HG02970 (cell line): ENCODE data around the gene ZDHHC3.

ENCODE experiments used
- ATAC-seq: cut with Tn5 transposase; IDR thresholded peaks from one replicate; pipeline ENCODE4 v1.9.1; 2021; ENCODE audit warnings: mild to moderate bottlenecking, moderate library complexity, moderate number of reproducible peaks; ENCODE audit not compliant: unreplicated experiment, low FRiP score

Gene ZDHHC3, protein sequence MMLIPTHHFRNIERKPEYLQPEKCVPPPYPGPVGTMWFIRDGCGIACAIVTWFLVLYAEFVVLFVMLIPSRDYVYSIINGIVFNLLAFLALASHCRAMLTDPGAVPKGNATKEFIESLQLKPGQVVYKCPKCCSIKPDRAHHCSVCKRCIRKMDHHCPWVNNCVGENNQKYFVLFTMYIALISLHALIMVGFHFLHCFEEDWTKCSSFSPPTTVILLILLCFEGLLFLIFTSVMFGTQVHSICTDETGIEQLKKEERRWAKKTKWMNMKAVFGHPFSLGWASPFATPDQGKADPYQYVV

DNA sequence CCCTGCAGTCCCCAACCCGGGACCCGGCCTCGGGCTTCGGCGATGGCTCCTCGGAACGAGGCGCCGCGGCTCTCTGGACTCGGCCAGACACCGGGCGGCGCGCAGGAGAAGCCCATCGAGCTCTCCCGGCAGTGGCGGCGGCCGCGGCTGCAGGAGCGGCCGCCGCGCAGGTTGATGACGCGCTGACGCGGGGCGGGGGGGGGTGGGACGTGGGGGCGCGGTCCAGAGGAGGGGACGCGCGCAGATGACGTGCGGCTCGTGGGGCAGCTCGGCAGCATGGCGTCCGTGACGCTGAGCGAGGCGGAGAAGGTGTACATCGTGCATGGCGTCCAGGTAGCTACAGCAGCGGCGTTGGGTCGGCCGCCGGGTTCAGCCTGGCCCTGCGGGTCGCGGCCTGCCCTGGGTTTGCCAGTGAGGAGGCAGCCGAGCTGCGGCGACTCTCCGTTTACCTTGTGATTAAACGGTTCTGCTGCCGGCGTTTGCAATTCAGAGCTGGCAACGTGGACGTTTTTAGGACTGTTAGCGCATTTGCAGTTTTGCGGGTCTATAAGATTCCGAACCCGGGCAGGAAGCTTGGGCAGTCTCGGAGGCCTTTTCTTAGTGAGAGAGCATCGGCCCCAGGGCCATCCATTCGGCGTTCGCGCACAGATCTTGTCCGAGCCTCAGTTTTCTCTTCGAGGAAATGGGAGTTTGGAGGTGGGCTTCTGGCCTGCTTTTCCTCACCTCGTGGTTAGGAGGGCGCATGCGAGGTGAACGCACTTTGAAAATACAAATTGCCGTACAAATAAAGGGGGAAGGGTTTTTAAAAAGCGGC is at the start of gene ZDHHC3, which contains the start of gene EXOSC7:
Gene ZDHHC3, minus strand, starts transcription at position 173 of the 814 bp plus-strand sequence. CDS start 16,738 bp downstream, outside the sequence.
Gene EXOSC7, plus strand, starts transcription at position 243 of the 814 bp plus-strand sequence. Its CDS starts 34 bp downstream, at position 277.
- ATAC-seq, result peak; percentile 78

DNA sequence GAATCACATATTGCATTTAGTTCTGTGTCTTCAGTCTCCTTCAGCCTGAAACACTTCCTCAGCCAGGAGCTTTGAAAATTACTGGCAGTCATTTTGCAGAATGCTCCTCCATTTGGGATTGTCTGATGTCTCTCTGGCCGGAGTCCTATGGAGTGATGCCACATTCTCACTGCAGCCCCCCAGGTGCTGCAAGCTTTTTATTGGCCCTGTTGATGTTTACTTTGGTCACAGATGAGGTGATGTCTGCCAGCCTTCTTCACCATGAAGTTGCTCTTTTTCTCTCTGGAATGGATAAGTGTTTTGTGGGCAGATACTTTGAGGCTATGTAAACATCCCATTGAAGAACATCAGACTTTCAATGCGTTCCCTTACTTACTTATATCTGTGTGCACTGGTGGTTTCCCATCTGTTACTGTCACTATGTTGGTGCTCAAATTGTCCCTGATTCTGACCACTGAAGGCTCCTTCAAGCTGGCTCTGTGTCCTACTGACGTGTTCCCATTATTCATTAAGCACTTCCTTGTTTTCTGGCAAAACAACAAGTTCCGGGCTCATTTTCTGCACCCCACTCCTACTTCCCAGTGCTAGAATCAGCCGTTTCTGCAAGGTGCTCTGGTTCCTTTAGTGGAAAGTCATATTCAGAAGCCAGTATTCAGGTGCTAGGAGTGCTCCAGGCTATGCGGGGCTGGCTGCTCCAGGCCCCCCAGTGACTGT is 48.7 kb upstream of the ZDHHC3 start:
- ATAC-seq, result no peak

DNA sequence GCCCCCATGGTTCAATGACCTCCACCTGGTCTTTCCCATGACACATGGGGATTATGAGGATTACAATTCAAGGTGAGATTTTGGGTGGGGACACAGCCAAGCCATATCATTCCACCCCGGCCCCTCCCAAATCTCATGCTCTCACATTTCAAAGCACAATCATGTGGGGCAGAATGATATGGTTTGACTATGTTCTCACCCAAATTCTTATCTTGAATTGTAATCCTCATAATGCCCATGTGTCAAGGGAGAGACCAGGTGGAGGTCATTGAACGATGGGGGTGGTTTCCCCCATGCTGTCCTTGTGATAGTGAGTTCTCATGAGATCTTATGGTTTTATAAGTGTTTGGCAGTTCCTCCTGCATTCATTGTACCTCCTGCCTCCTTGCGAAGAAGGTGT is 47.7 kb upstream of the ZDHHC3 start:
- ATAC-seq, result no peak

DNA sequence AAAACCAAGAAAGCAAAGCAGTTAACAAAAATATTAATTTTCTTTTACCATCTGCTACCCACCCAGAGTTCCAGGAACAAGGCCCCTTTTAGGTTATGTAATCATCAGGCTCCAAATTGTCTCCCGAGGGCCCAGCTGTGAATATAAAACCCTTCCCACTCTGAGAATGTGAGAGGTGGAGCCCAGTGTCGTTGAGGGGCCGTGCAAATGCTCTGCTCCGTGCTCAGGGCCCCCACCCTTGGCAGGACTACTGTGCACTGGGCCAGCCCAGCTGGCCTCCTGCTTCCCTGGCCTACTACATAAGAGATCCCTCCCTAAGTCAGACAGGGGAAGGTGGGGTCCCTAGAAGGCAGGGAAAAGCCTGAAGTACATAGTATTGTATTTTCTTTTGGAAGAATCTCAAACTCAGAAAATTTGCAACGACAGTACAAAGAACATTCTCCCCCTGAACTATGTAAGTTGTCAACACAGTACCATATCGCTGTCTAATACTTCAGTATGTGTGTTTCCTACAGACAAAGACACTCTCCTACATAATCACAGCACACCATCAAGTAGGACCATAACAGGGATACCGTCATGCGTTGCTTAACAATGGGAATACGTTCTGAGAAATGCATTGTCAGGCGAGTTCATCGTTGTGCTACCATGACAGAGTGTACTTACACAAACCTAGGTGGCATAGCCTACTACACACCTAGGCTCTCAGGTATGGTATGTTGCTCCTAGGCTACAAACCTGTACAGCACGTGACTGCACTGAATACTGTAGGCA is 45.7 kb upstream of the ZDHHC3 start:
- ATAC-seq, result no peak

DNA sequence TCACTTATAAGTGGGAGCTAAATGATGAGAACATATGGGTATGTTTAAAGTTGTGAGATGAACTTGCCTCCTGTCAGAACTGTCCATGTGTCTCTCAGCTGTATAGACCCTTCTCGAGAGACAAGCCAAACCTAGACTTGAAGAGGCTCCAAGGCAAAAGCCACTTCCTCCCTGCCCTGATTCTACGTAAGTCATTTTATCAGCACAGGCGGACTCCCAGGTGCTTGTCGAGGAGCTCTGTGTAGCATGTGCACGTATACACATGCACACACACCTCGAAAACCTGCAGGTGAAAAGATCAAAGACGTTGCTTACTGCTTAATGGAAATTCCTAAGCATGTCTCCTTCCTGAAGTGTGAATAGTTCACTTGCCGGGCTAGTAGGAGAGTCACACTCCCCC is 44.6 kb upstream of the ZDHHC3 start:
- no peak for ATAC-seq

DNA sequence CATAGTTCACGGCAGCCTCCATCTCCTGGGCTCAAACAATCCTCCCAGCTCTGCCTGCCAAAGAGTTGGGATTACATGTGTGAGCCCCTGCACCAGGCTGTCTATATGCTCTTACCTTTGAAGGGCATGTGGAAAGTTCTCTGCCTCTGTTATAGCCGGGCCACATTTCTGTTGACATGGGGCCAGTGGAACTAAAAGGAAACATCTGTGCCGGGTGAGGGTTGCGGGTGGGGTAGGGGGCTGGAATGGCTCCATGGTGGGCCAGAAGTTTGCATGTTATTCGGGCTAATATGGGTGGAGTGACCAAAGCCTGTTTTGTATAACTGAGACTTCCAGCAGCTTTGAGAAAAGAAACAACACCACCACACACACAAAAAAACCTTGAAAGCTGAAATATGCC is 41.8 kb upstream of the ZDHHC3 start:
- no peak for ATAC-seq

DNA sequence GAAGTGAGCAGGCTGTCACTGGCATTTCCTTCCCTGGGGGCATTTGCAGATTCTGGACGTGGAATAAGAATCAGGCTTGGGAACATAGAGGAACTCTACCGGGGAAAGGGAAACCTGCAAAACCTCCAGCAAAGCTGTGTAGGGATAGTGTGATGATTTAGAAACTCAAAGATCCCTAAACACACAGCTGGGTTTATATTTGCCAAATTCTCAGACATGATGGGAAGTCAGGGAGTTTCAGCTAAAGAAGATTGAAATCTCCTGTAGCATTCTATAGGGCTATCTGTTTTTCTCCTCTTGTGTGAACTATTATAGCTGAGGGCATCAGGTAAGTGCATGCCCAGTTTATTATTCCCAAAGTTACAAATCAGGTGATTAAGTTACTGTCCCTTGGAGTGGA is 40.9 kb upstream of the ZDHHC3 start:
- no peak for ATAC-seq

DNA sequence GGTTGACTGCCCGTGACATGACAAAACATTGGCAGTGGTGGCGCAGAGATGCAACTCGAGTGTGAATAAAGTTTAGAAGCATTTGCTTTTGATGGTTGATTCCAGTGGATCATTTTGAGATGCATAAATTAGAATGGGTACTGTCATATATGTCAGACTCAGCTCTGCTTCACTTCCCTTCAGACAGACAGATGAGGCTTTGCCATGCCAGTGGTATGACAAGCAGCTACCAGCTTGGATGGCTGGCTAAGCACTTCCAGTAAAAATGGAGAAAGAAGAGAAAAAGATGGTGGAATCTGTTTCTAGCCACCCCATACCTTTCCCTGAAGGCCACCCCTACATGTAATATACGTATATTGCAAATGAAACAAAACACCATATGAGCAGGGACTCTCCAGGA is 36.6 kb upstream of the ZDHHC3 start:
- no peak for ATAC-seq

DNA sequence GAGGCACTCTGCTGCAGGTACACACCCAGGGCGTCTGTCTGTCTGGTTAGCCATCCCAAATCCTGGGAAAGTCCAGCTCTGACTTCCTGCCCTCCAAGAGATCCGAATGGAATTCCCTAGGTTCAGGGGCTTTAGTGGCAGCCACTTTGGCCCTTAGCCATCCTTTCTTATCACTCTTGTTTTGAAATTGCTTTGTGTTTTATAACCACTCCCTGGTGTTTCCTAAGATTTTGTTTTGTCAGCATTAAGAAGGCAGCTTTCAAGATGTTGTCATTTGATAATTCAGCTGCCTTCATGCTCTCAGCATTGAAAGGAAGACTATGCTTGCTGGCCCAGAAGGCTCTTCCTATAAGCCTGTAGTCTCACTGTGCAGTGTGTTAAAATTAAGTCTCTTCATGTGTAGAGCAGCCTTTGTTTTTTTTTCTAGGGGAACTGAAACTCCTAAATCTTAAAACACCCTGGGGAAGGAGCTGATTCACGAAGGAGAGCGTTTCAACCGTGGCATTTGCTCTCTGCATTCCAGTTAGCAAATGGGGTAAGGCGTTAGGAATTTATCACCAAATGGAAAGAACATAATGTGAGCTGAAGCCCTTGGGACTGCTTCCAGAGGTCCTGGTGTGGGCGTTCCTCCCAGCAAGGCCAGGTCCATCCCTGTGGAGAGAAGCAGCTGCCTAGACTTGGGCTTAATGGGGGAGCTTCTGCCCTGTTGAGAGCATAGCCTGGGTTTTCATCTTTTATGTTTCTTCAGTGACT is 36.0 kb upstream of the ZDHHC3 start:
- ATAC-seq, result no peak

DNA sequence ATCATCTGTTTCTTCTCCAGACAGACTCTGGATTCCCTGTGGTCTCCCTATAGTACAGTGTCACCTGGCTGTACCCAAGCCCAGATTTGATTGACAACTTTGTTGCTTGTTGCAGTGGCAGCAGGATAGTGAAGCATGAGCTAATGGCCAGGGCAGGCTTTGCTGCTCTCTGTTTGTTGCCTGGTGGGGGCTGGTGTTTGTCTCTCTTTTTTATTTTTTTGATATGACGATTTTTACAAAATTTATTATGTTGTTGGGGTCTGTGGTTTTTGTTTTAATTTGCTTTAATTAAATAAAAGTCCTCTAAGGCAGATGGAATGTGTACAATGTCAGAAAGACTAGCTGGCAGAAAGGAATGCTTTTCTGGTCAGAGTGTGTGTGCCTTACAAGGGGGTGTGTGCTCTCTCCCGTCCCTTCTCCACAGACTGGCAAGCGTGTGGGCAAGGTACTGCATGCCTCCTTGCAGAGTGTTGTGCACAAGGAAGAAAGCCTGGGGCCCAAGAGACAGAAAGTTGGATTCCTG is 34.9 kb upstream of the ZDHHC3 start:
- no peak for ATAC-seq

DNA sequence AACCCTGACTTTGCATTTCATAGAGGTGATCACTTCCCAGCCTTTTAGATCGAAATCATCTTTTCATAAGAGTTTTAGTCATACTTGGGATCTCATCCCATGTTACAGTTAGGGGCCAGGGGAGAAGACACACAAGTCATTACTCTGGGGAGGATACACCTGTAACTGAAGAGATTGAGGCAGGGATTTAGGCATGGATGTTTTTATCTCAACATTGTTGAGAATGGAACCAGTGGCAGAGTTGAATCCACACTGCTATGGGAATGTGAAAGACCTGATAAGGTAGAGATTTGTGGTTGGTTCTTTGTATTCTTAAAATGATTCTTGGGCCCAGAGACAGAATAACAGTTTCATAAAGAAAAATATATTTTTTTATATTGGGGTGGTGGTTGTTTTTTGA is 33.9 kb upstream of the ZDHHC3 start:
- no peak for ATAC-seq

DNA sequence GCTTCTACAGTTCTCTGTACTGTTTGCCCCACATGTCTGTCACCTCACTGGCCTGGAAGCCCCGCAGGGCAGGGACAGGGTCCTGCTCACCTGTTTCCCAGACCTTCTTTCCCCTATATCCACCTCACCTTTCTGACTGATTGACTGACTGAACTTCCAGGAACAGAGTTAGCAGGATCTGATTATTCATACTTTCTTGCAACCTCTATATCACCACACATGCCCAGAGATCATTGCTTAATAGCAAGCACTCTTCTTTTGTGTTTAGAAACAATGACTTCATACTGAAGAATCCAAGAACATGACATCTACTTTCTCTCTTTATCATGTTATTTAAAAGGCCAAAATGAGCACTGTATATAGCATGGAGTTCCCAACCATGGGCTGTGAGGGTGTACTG is 32.1 kb upstream of the ZDHHC3 start:
- ATAC-seq, result no peak

DNA sequence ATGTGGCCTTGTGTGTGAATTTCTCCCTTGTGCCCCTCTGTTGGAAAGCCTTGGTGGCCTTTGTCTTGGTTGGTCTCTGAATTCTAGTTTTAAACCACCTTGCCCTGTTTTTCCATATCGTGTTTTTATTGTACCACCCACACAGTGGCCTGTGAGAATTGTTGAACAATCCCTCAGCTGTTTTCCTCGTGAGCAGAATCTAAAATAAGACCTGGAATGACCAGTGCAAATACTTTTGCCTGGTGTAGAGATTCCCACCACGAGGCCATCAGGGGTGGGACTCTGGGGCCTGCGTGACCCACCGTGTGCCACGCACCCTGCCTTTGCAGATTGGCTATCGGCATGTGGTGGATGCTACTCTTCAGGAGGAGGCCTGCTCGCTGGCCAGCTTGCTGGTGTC is 31.1 kb upstream of the ZDHHC3 start:
- ATAC-seq, result no peak

DNA sequence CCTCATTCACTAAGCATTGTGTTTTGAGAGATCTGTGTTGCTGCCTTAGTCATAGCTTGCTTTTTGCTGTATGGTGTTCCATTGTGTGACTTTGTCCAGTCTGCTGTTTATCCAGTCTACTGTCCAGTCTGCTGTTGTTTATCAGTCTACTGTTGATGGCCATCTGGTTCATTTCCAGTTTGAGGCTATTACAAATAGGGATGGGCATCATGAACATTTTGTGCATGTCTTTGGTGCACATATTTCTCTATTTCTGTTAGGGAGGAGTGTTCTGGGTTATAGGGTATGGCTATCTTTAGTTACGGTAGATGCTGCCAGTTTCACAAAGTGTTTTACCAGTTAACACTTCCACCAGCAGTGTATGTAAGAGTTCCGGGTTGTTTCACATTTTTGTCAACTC is 27.9 kb upstream of the ZDHHC3 start:
- ATAC-seq, result no peak

DNA sequence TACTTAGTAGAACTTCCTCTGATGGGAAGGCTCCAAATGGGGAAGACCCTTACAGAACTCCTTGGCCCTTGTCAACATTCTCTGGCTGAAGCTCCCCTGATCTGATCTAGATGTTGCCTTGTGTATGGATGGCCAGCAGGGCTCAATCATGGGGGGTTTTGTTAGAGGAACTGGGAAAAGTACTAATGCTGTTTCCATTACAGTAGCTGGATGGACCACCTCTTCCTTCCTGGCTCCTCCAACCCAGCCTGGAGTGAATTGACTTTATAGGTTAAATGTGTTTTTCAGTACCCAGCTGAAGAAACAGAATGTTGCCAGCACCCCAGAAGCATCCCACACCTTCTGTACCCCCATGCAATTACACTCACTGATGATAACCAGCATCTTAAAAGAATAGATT is 27.4 kb upstream of the ZDHHC3 start:
- no peak for ATAC-seq

DNA sequence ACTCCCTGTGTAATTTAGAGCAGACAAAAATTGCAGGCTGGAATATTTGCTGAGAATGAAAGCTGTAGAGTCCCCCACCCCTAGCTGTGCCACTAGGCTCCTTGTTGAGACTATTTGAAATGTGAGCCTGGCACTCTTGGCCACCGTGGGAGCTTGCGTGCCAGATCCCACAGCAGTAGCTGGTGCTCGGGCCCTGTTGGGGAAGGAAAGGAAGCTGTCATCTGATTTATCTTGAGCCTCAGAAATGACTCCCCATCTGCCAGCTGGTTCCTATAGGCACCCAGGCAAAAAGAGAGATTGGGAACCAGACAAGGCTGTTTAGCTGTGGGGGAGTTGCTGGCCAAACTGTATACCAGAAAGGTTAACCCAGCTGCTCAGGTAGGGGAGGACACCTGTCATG is 26.7 kb upstream of the ZDHHC3 start:
- no peak for ATAC-seq

DNA sequence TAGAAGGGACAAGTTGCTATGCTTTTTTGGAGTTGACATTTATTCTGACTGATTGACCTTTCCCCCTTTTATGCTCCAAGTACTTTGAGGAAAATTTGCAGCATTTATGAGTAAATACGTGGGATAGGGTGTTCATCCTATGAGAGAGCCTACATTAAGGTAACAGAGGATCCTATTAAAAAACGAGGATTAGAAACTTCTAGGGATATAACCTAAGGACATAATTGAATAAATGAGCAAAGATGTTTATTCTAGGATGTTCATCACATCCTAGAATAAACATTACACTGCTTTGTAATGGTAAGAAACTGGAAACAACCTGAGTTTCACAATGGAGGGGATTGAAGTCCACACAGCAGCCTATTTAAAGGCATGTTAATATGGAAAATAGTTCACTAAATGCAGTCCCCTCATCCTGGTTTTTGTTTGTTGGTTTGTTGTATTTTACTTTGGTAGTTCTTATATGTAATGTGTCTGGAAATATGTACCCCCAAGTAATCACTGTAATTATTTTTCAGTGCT is 26.2 kb upstream of the ZDHHC3 start:
- no peak for ATAC-seq

DNA sequence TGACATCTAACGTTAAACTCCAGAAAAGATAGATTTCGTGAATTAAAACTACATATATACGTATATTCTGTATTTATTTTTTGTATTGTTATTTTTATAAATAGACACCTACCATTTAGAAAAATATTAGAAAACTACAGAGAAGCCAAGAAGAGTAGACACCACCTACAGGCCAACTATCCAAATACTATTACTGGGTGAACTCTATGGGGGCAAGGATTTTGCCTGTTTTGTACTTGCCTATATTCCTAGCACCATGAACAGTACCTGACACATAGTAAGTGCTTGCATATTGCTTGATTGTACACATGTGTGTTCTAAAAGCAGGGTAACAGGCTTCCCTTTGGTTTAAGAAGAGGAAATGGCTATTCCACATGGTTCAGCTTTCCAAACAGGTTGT is 25.8 kb upstream of the ZDHHC3 start:
- no peak for ATAC-seq

DNA sequence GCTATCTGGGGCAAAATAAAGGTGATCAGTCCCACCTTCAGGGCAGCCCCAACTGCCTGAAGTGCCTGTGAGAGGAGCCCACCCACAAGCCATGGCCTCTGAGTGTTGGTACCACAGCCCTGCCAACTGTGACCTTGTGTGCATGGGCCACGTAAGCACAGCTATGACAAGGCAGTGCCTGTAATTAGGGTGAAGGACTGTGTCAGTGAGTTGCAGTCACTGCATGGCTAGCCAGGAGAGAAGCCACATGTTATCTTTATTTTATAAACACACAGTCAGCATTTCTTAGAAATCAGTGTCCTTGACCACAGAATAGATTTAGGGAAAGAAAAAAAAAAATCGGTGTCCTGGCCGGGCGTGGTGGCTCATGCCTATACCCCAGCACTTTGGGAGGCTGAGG is 24.8 kb upstream of the ZDHHC3 start:
- no peak for ATAC-seq
